ENCODE measurements around the gene GTPBP8. TPM values are rescaled to one million over a fixed set of nuclear protein-coding genes. Genes with fewer than 3 reads are reported as not detected.

Gene GTPBP8
- total RNA-seq: 38.7 and 45.4 TPM in 2 replicates

DNA sequence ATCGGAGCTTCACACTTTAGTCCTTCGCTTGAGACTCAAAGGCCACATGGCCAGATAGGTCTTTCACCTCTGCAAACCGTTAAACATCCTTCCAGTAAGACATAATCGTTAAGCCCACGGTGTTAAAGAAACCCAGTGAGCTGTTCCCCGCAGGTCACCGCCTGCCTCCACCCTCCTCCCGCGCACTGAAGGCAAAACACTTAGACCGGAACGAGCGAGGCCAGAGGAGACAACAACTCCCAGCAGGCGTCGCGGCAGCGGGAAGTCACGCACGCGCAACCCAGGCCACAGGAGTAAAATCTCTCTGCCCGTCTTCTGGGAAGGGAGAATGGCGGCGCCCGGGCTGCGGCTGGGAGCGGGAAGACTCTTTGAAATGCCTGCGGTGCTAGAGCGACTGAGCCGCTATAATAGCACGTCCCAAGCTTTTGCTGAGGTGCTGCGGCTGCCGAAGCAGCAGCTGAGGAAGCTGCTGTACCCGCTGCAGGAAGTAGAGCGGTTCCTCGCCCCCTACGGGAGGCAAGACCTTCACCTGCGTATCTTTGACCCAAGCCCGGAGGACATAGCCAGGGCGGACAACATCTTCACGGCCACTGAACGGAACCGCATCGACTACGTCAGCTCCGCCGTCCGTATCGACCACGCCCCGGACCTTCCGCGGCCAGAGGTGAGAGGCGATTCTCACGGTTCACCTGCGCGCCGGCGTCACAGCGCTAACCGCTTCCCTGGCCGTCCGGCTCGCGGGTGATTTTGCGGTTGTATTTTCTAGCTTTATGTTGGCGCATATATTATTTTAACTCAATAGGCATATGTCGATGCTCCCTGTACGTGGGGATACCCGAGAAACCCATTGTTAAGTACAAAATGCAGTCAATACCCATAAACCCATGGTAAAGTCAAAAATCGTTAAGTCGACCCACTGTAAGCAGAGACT, at the start of gene GTPBP8:
GTPBP8 (plus strand) TSS at position 313 of the 931 bp plus-strand sequence; CDS start at position 329, 16 bp downstream.

DNA sequence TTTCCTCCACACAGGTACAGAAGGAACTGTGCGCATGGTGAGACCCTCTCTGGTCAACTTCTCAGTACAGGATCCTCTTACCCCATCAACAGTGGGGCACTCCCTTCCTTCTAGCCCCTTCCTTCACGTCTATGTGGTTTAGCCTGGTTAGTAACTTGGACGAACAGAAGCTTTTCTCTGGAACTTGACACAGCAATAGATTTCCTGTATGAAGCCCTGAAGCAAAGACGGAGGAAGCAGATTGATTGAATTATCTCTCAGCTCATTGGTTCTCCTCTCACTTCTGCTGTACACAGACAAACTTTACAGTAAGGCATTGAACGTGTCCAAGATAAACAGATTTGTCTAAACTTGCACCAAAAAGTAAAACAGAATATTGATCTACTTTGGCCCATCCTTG, 15.9 kb upstream of the GTPBP8 start, which contains the start of gene CD200R1:
CD200R1 (minus strand) TSS at position 210 of the 400 bp plus-strand sequence. CDS start 246 bp downstream, outside the sequence.

Other genes starting within 250 kb of the GTPBP8 start
- not detected in 2 replicates for gene CD200R1L, start 144.1 kb upstream of the GTPBP8 start, total RNA-seq
- gene CD200R1, start 15.9 kb upstream of the GTPBP8 start, total RNA-seq: not detected in 2 replicates
- under 0.01 TPM in 1 of 2 replicates, not detected in the other for gene BOC, start 220.6 kb downstream of the GTPBP8 start, total RNA-seq